AG09309 (cell line): ENCODE measurements around the gene ATG16L1.

Experiments
- DNase-seq: peaks from one replicate; pipeline ENCODE4 v3.0.0-alpha.2; 2010; ENCODE audit warnings: low read depth
- H3K4me3 ChIP-seq: 2 replicates; pipeline ENCODE4 v1.5.1; 2011; ENCODE audit warnings: mild to moderate bottlenecking, low read depth, low read length, moderate library complexity; ENCODE audit not compliant: control insufficient read depth
- TF ChIP-seq, protein P1 (sequence below): IDR thresholded peaks from 2 replicates; pipeline ENCODE4 v1.5.1; 2011; ENCODE audit warnings: mild to moderate bottlenecking, low read depth, low read length, inconsistent platforms; ENCODE audit not compliant: insufficient read depth, control insufficient read depth; ENCODE audit errors: missing control alignments

The ATG16L1 gene

GRCh38 chr2:233236820-233237589 lies 14.5 kb upstream of the ATG16L1 start:
- H3K4me3 ChIP-seq: no peak overlapping the region
- TF ChIP-seq, protein P1, sequence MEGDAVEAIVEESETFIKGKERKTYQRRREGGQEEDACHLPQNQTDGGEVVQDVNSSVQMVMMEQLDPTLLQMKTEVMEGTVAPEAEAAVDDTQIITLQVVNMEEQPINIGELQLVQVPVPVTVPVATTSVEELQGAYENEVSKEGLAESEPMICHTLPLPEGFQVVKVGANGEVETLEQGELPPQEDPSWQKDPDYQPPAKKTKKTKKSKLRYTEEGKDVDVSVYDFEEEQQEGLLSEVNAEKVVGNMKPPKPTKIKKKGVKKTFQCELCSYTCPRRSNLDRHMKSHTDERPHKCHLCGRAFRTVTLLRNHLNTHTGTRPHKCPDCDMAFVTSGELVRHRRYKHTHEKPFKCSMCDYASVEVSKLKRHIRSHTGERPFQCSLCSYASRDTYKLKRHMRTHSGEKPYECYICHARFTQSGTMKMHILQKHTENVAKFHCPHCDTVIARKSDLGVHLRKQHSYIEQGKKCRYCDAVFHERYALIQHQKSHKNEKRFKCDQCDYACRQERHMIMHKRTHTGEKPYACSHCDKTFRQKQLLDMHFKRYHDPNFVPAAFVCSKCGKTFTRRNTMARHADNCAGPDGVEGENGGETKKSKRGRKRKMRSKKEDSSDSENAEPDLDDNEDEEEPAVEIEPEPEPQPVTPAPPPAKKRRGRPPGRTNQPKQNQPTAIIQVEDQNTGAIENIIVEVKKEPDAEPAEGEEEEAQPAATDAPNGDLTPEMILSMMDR: no peak
- no peak for DNase-seq

GRCh38 chr2:233240897-233241296 lies 10.6 kb upstream of the ATG16L1 start:
- no peak overlapping the region for H3K4me3 ChIP-seq
- TF ChIP-seq, protein P1: no peak
- DNase-seq: no peak

- DNase-seq: no peak
- no peak overlapping the region for H3K4me3 ChIP-seq
- TF ChIP-seq, protein P1: no peak
These were observed 9.7 kb upstream of the ATG16L1 start for GRCh38 chr2:233241803-233242202.

- no peak overlapping the region for H3K4me3 ChIP-seq
- DNase-seq: no peak
- TF ChIP-seq, protein P1: no peak
These were observed 9.1 kb upstream of the ATG16L1 start for GRCh38 chr2:233242231-233242927.

DNA sequence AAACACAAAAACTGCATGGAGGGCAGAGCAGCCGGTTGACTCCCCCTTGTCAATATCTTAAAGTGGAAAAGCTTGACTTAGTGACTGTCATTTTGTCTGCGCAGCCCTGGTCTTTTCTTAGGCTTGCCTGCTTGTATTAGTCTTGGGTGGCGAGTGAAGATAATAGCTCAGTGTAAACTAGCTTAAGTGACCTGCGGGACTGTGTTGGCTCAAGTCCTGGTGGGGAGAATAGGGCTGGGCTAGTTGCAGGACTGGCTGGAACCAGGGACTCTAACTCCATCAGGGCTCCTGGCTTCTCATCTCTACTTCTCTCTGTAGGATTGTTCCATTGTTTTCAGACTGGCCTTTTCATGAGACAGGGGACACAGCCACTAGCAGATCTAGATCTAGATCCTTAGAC lies 8.1 kb upstream of the ATG16L1 start:
- H3K4me3 ChIP-seq: no peak overlapping the region
- TF ChIP-seq, protein P1: no peak
- DNase-seq: no peak

GRCh38 chr2:233244818-233245217 lies 6.7 kb upstream of the ATG16L1 start:
- no peak for DNase-seq
- TF ChIP-seq, protein P1: no peak
- H3K4me3 ChIP-seq: no peak overlapping the region
